HG03575 (cell line): Measurements from ENCODE around the gene F3.

Source experiments
- ATAC-seq: cut with Tn5 transposase; IDR thresholded peaks from one replicate; pipeline ENCODE4 v1.9.1; 2021; ENCODE audit not compliant: unreplicated experiment, insufficient number of reproducible peaks, low FRiP score; ENCODE audit errors: extremely low read depth

Gene F3

DNA sequence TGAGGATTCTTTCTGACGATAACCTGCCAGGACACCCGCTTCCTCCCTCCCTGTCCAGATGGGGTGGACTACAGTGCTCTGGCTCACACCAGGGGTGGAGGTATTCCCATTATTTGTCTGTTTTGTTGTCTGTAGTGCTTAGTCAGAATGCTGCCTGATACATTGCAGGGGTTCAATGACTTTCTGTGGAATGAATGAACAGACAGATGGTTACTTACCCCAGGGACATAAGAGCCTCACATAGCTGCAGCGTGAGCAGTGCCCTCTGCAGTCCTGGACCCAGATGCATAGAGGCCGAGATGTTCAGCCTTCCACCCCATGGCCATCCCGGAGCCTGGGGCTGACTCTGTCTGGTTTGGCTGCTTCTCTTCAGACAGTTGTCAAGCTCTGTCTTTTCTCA, 13.0 kb upstream of the F3 start:
- no peak for ATAC-seq

GRCh38 chr1:94553931-94554330, 12.4 kb upstream of the F3 start:
- no peak for ATAC-seq

DNA sequence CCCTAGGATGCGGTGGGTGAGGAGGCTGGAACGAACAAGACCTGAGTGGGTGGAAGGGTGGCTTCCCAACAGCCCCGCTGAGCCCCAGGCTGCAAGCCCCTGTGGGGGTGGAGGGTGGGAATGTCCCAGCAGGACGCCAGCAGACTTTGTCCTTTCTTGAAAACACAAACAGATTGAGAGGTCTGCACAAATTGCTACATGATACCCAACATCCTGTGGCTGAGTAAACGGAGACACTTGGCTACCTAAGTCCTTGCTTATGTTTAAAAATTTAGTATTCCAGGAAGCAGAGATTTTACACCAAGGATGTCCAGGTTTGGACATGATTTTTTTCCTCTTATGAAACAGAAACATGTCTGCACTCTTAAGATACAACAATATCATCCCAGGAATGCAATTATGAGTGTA, 11.8 kb upstream of the F3 start:
- no peak for ATAC-seq

DNA sequence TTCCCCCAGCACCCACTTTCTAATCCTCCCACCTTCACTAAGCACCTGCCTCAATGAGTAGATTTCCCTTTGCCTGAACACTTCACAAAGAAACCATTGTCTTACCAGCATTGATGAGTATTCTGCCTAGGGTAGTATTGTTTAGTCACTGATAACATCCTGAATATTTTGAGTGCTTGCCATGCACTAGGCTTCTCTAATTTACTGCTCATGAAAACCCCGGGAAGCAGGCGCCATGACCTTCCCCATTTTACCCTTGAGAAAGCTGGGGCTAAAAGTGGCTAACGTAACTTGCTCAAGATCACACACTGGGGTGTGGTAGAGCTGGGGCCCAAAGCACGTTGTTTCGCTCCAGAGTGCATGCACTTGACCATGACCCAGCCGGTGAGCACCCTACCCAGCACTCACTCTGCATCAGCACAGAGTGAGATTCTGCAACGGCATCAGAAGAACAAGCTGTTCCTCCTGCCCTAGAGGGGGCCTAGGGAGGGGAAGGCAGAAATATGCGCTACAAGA, 10.6 kb upstream of the F3 start:
- no peak for ATAC-seq

- no peak for ATAC-seq
Measured at GRCh38 chr1:94551449-94551848, 9.9 kb upstream of the F3 start.

DNA sequence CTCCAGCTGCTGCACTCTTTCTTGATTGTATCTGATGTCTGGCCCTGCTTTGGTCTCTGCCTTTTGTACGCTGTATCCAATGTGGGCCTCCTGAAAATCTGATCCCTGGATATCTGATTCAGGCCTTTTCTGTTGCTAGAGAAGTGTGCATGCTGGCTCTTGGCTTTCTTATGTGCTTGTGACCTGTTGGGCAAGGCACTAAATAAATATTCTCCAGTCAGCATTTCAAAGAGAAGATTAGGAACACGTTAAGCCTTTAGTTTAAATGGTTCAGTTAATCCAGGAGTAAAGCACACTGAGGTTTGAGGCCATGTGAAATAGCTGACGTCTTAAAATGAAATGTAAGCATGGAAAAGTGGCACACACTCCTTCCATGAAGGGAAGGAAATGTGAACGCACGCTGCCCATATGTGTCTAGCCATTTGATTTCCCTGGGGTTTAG, 9.3 kb upstream of the F3 start:
- ATAC-seq = no peak

DNA sequence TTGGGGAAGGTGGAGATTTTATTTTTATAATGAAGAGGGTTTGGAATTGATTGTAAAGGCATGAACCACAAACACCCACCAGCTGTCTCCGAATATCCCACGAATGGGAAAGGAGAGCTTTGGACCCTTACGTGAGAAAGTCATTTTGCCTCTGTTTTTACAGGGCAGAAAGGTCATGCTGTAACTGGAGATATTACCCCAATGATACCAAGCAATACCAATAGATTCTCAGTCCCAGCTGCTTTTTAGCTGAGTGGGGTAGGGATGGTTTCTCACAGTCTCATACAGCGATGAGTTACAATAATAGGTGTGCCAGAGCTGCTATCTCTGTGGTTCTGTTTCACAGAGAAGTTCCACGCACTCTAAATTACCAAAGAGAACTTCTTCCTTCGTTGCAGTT, 8.8 kb upstream of the F3 start:
- no peak for ATAC-seq

- ATAC-seq = no peak
Measured at GRCh38 chr1:94549706-94550105, 8.1 kb upstream of the F3 start.

- no peak for ATAC-seq
Measured at GRCh38 chr1:94544706-94545490, 3.3 kb upstream of the F3 start.

GRCh38 chr1:94543893-94544635, 2.5 kb upstream of the F3 start:
- ATAC-seq = no peak

- no peak for ATAC-seq
Measured at GRCh38 chr1:94543001-94543400, 1.4 kb upstream of the F3 start.

DNA sequence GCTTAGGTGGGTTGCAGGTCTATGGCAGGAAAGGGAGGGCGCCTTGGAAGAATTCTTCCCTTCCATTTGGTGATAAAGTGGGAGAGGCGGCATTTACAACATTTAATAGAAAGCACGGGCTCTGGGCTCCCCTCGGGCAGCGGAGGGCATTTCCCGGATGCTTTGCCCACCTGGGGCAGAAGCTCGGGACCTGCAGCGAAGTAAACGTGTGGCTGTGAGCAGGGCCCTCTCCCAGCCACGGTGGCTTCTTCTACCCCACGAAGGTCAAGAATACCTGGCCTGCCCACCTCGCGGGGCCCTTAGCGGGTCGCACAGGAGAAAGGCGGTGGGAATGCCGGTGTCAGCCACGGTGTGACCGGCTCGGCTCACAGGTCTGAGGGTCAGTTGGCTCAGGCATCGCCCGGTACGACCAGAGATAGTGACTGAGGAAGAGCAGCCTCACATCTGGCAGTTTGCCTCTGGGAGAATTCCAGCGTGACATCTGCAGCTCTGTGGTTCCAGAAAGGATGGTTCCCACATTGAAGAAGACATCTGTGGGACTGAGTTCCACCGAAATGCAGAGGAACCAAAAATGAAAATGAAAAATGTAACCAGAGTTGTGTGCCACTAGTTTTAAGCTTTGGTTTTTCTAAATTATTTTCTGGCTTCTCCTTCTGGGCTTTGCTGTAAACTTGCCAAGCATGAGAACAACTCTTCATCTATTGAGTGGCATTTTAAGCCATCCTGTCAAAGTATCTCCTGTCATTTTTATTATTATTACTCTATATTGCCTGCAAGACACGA, 720 bp upstream of the F3 start:
- no peak for ATAC-seq

- ATAC-seq = no peak
Measured at GRCh38 chr1:94540440-94541245, 916 bp downstream of the F3 start.

DNA sequence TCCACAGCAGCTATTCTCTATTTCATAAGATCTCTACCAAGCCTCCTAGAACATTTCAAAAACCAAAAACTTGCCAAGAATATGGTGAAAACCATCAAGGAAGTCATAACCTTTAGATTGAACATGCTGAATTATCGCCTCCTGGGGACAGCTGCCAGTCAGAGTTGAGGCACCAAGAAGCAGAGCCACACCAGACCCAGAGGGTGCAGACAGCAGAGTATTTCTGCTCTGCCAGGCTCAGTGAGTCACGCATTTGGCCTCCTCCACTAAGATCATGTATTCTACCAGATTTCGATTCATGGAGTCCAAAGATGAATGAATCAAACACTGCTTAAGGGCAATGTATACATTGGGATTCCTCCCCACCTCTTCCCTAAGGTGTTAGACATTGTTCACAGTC, 2.1 kb downstream of the F3 start:
- ATAC-seq = no peak

DNA sequence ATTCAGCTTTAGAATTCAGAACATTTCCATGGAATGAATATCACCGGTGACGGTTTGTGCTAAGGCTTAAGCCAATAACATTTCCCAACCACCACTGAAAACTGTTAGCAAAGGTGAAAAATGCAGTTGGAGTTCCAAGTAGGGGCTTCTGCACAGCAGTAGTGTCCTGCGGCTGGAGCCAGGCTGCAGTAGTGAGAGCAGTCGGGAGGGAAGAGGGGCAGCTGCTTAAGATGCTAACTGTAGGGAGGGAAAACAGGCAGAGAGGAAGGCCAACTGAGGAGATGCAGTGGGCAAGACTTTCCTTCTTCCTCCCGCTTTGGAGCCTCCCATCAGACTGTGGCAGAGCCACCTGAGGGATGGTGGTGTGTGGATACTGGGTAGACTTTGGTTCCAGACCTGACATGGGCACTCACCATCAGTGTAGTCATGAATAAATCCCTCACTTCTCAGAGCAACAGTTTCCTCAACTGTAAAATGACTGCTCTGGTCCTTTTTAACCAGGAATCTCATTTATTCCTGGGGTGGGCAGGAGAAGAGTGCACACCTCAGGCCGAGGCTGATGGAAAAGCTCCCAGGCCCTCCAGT, 3.2 kb downstream of the F3 start:
- ATAC-seq = no peak

GRCh38 chr1:94537254-94537653, 4.3 kb downstream of the F3 start:
- ATAC-seq = no peak

GRCh38 chr1:94535879-94536278, 5.7 kb downstream of the F3 start:
- ATAC-seq = no peak

DNA sequence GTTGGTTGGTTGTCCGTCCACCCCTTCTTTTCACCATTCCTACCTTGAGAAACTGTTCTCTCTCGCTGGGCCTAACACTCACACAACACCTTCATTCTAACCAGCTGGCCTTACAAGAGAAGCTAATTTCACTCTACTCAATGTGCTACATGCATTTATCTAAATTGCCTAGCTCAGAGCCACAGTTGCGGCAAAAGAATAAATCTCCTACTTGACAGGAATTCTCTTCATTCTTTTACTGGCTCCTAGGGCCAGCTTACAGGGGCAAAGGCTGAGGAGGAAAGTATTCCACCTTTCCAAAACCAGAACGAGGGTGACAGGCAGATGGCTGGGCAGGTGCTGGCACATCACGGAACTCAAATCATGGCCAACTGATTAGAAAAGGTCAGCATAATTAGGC, 6.5 kb downstream of the F3 start:
- no peak for ATAC-seq

DNA sequence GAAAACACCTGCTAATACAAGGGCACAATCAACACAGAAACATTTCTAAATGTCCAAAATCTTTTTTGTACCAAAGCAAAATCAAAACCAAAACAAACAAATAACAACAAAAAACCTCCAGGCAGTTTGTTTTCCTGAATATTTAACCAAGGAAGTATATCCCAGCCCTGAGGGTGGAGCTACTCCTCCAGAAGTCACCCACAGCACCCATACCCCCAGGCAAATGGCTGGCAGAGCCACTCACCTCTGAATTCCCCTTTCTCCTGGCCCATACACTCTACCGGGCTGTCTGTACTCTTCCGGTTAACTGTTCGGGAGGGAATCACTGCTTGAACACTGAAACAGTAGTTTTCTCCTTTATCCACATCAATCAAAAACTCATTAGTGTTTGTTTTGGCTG, 9.5 kb downstream of the F3 start:
- ATAC-seq = no peak
